Measurements from ENCODE around the gene SUSD5. TPM values are rescaled to one million over a fixed set of nuclear protein-coding genes. Genes with fewer than 3 reads are reported as not detected.

The SUSD5 gene
- total and polyA plus RNA-seq, 2 of the 13 experiments (the other 11 are each of a cell fraction or from before 2014, with no cell fraction given): not detected

- TF ChIP-seq ZBTB4 (CRISPR knock-in tag; IDR thresholded peaks at IDR 0.05; ENCODE audit: borderline replicate concordance) (no peak), ZNF432 (CRISPR knock-in tag; IDR thresholded peaks at IDR 0.05; ENCODE audit: borderline replicate concordance) (no peak), HDAC6 (IDR thresholded peaks at IDR 0.05; ENCODE audit: low read depth, low read length) (no peak), EED (CRISPR knock-in tag; IDR thresholded peaks at IDR 0.05) (no peak), FOXP1 (IDR thresholded peaks at IDR 0.05) (no peak), FOXP1 (CRISPR knock-in tag; IDR thresholded peaks at IDR 0.05) (peak; percentile 48; the same call in 1 of the 2 replicates), ZFX (CRISPR knock-in tag; IDR thresholded peaks at IDR 0.05; ENCODE audit: low read depth) (no peak), FOXK1 (CRISPR knock-in tag; IDR thresholded peaks at IDR 0.05; ENCODE audit: borderline replicate concordance, low read depth) (no peak), SMAD3 (CRISPR knock-in tag; IDR thresholded peaks at IDR 0.05) (no peak), TEAD2 (CRISPR knock-in tag; IDR thresholded peaks at IDR 0.05) (no peak), DR1 (CRISPR knock-in tag; IDR thresholded peaks at IDR 0.05) (no peak), SSRP1 (CRISPR knock-in tag; IDR thresholded peaks at IDR 0.05) (no peak), HBP1 (CRISPR knock-in tag; IDR thresholded peaks at IDR 0.05; ENCODE audit: low read depth) (no peak), FOXO1 (CRISPR knock-in tag; IDR thresholded peaks at IDR 0.05) (0 out of 2 replicates have a peak, but pooled peaks have one; percentile 20), ZBTB37 (CRISPR knock-in tag; IDR thresholded peaks at IDR 0.05) (no peak), SALL1 (CRISPR knock-in tag; IDR thresholded peaks at IDR 0.05) (peak; percentile 84), NR2F6 (IDR thresholded peaks at IDR 0.05) (peak; percentile 28; the same call in 1 of the 2 replicates), NR2F6 (CRISPR knock-in tag; IDR thresholded peaks at IDR 0.05) (peak; percentile 77), ZFY (CRISPR knock-in tag; IDR thresholded peaks at IDR 0.05) (peak; percentile 25; the same call in 1 of the 2 replicates), SIX1 (CRISPR knock-in tag; IDR thresholded peaks at IDR 0.05; ENCODE audit: borderline replicate concordance) (peak; percentile 51; the same call in 1 of the 2 replicates), CEBPB (IDR thresholded peaks at IDR 0.05; ENCODE audit: borderline replicate concordance, low read depth, low read length) (no peak), EP300 (IDR thresholded peaks at IDR 0.05; ENCODE audit: low read depth in 2 of 2, low read length in 2 of 2) (0 out of 4 replicates have a peak, but pooled peaks of 1 of the 2 experiments have one; percentile 46), EP300 (CRISPR knock-in tag; IDR thresholded peaks at IDR 0.05; ENCODE audit: borderline replicate concordance) (no peak), HNF4A (CRISPR knock-in tag; IDR thresholded peaks at IDR 0.05) (peak; percentile 87), TFDP1 (CRISPR knock-in tag; IDR thresholded peaks at IDR 0.05; ENCODE audit: borderline replicate concordance) (peak; percentile 77; the same call in 1 of the 2 replicates)
These were observed 37.4 kb downstream of the SUSD5 start (continued) for GRCh38 chr3:33181229-33181628.
